Measurements from ENCODE around the gene CAGE1.

CAGE1 gene

DNA sequence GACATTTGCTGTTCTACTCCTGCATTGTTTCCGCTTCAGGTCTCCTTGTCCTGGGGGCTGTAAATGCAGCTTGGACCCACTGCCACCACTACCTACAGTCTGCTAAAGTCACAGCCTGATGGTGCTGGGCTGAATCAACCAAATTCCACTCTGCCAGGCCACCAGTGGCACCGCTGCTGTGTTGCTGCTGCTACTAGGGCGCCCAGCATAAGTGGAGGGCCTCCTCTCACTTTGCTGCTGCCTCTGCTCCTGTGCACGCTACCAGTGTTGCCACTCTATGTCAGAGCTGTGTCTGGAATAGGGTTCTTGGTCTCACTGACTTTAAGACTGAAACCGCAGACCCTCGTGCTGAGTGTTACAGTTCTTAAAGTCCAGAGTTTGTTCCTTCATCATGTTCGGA lies 75.1 kb downstream of the CAGE1 start:
- no peak overlapping the region for H3K4me3 ChIP-seq (ENCODE audit: low read depth, low read length)
- ChIA-PET POLR2A (no interaction called here), CTCF (interaction anchor here (1.0 kb wide), 1 partner anchor 15 kb away, joined by 3 read pairs; no protein-coding TSS in a partner anchor)
- TF ChIP-seq, protein P1, sequence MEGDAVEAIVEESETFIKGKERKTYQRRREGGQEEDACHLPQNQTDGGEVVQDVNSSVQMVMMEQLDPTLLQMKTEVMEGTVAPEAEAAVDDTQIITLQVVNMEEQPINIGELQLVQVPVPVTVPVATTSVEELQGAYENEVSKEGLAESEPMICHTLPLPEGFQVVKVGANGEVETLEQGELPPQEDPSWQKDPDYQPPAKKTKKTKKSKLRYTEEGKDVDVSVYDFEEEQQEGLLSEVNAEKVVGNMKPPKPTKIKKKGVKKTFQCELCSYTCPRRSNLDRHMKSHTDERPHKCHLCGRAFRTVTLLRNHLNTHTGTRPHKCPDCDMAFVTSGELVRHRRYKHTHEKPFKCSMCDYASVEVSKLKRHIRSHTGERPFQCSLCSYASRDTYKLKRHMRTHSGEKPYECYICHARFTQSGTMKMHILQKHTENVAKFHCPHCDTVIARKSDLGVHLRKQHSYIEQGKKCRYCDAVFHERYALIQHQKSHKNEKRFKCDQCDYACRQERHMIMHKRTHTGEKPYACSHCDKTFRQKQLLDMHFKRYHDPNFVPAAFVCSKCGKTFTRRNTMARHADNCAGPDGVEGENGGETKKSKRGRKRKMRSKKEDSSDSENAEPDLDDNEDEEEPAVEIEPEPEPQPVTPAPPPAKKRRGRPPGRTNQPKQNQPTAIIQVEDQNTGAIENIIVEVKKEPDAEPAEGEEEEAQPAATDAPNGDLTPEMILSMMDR (IDR thresholded peaks at IDR 0.05; ENCODE audit: insufficient read depth, low read length, missing control alignments), result no peak
- DNase-seq (ENCODE audit: low read depth, low spot score), result no peak

- ChIA-PET POLR2A (interaction anchor here (0.9 to 1.0 kb wide), 2 partner anchors 11 to 32 kb away, joined by 3 to 4 read pairs; no protein-coding TSS in a partner anchor), CTCF (interaction anchor here (1.0 kb wide), 1 partner anchor 16 kb away, joined by 3 read pairs; no protein-coding TSS in a partner anchor)
- TF ChIP-seq, protein P1 (IDR thresholded peaks at IDR 0.05; ENCODE audit: insufficient read depth, low read length, missing control alignments), result no peak
- DNase-seq (ENCODE audit: low read depth, low spot score), result no peak
- peak overlapping the region; percentile 47 for H3K4me3 ChIP-seq (ENCODE audit: low read depth, low read length)
These were observed 75.9 kb downstream of the CAGE1 start for GRCh38 chr6:7313505-7314165.

GRCh38 chr6:7312616-7313504 lies 76.7 kb downstream of the CAGE1 start, which contains the start of gene SSR1:
TSS of gene SSR1 (minus strand) at chr6:7313199. CDS start at chr6:7313120, 79 bp downstream.
- H3K4me3 ChIP-seq (ENCODE audit: low read depth, low read length), result peak within 1 kb of the TSS; percentile 98
- TF ChIP-seq, protein P1 (IDR thresholded peaks at IDR 0.05; ENCODE audit: insufficient read depth, low read length, missing control alignments), result no peak
- ChIA-PET POLR2A (interaction anchor here (0.6 to 1.0 kb wide), 5 partner anchors 9 to 248 kb away, joined by 3 to 4 read pairs (median 3); partner anchors contain the start of genes CAGE1 and RIOK1), CTCF (interaction anchor here (1.1 kb wide), 1 partner anchor 10 kb away, joined by 3 read pairs; no protein-coding TSS in a partner anchor)
- peak; percentile 63 for DNase-seq (ENCODE audit: low read depth, low spot score)

GRCh38 chr6:7311917-7312615 lies 77.5 kb downstream of the CAGE1 start:
- peak overlapping the region; percentile 98 for H3K4me3 ChIP-seq (ENCODE audit: low read depth, low read length)
- CTCF ChIA-PET, result interaction anchor here (0.8 to 1.7 kb wide), 3 partner anchors 9 to 303 kb away, joined by 3 to 5 read pairs (median 3); no protein-coding TSS in a partner anchor
- DNase-seq (ENCODE audit: low read depth, low spot score), result no peak
- TF ChIP-seq, protein P1 (IDR thresholded peaks at IDR 0.05; ENCODE audit: insufficient read depth, low read length, missing control alignments), result no peak
- POLR2A ChIA-PET, result interaction anchor here (0.6 to 1.0 kb wide), 3 partner anchors 8 to 249 kb away, joined by 3 read pairs; partner anchors contain the start of genes CAGE1 and RIOK1

GRCh38 chr6:7311176-7311575 lies 78.4 kb downstream of the CAGE1 start:
- peak overlapping the region; percentile 98 for H3K4me3 ChIP-seq (ENCODE audit: low read depth, low read length)
- no peak for DNase-seq (ENCODE audit: low read depth, low spot score)
- TF ChIP-seq, protein P1 (IDR thresholded peaks at IDR 0.05; ENCODE audit: insufficient read depth, low read length, missing control alignments), result no peak
- ChIA-PET POLR2A (no interaction called here), CTCF (interaction anchor here (1.7 kb wide), 1 partner anchor 36 kb away, joined by 5 read pairs; no protein-coding TSS in a partner anchor)

All from AG04449 (cell line).